HUES48 (cell line): ENCODE data around the gene PROSER3.
"Not testable (repeated sequence)": the region's sequence is repeated elsewhere in the genome, so short reads cannot be mapped to it uniquely, and the experiment has no call there.

Source experiments
- H3K27ac ChIP-seq: one replicate; pipeline ENCODE4 v1.7.0; 2013; ENCODE audit warnings: low read depth, low read length, inconsistent platforms
- H3K27me3 ChIP-seq: 2 replicates; pipeline ENCODE4 v1.6.1; 2013; ENCODE audit warnings: mild to moderate bottlenecking, low read length; ENCODE audit not compliant: control insufficient read depth, insufficient read depth
- H3K36me3 ChIP-seq: 2 replicates; pipeline ENCODE4 v1.6.1; 2013; ENCODE audit warnings: low read length; ENCODE audit not compliant: control insufficient read depth, insufficient read depth
- H3K4me1 ChIP-seq: 2 replicates; pipeline ENCODE4 v1.6.1; 2013; ENCODE audit warnings: mild to moderate bottlenecking, low read length; ENCODE audit not compliant: control insufficient read depth, insufficient read depth
- H3K4me3 ChIP-seq: 2 replicates; pipeline ENCODE4 v1.5.1; 2013; ENCODE audit warnings: mild to moderate bottlenecking, low read depth, low read length
- H3K9ac ChIP-seq: 2 replicates; pipeline ENCODE4 v1.6.1; 2013; ENCODE audit warnings: mild to moderate bottlenecking, low read depth, low read length, moderate library complexity
- H3K9me3 ChIP-seq: 2 replicates; pipeline ENCODE4 v1.6.1; 2013; ENCODE audit warnings: low read length; ENCODE audit not compliant: control insufficient read depth, insufficient read depth

Gene PROSER3

GRCh38 chr19:35724132-35724531 is 33.8 kb upstream of the PROSER3 start:
- not testable (repeated sequence) for H3K27ac ChIP-seq, H3K4me3 ChIP-seq, H3K9ac ChIP-seq, H3K4me1 ChIP-seq, H3K9me3 ChIP-seq, H3K27me3 ChIP-seq
- H3K36me3 ChIP-seq = peaks cover 89% of the 10 kb centered on the region

GRCh38 chr19:35724560-35724959 is 33.4 kb upstream of the PROSER3 start:
- Histone ChIP-seq H3K27me3 (no peaks in the 10 kb centered on the region), H3K27ac (no peak overlapping the region), H3K4me3 (no peak overlapping the region), H3K36me3 (peaks cover 91% of the 10 kb centered on the region), H3K9ac (no peak overlapping the region), H3K4me1 (no peaks in the 10 kb centered on the region), H3K9me3 (no peaks in the 10 kb centered on the region)

- Histone ChIP-seq H3K9me3 (no peaks in the 10 kb centered on the region), H3K9ac (no peak overlapping the region), H3K36me3 (peaks cover 92% of the 10 kb centered on the region), H3K4me1 (no peaks in the 10 kb centered on the region), H3K4me3 (no peak overlapping the region), H3K27ac (no peak overlapping the region), H3K27me3 (no peaks in the 10 kb centered on the region)
Observed at GRCh38 chr19:35725216-35725861, 32.6 kb upstream of the PROSER3 start.

GRCh38 chr19:35727053-35727955 is 30.7 kb upstream of the PROSER3 start:
- peaks cover 98% of the 10 kb centered on the region for H3K36me3 ChIP-seq
- no peak overlapping the region for H3K27ac ChIP-seq
- H3K9me3 ChIP-seq = no peaks in the 10 kb centered on the region
- no peak overlapping the region for H3K4me3 ChIP-seq
- H3K4me1 ChIP-seq = no peaks in the 10 kb centered on the region
- H3K9ac ChIP-seq = no peak overlapping the region
- no peaks in the 10 kb centered on the region for H3K27me3 ChIP-seq

- Histone ChIP-seq H3K4me3 (no peak overlapping the region), H3K27me3 (no peaks in the 10 kb centered on the region), H3K36me3 (peaks cover 96% of the 10 kb centered on the region), H3K9me3 (no peaks in the 10 kb centered on the region), H3K9ac (no peak overlapping the region), H3K27ac (no peak overlapping the region), H3K4me1 (no peaks in the 10 kb centered on the region)
Observed at GRCh38 chr19:35727956-35728706, 29.8 kb upstream of the PROSER3 start.

GRCh38 chr19:35729021-35729420 is 29.0 kb upstream of the PROSER3 start:
- no peak overlapping the region for H3K27ac ChIP-seq
- no peak overlapping the region for H3K4me3 ChIP-seq
- no peaks in the 10 kb centered on the region for H3K27me3 ChIP-seq
- peaks cover 95% of the 10 kb centered on the region for H3K36me3 ChIP-seq
- no peak overlapping the region for H3K9ac ChIP-seq
- H3K4me1 ChIP-seq = no peaks in the 10 kb centered on the region
- no peaks in the 10 kb centered on the region for H3K9me3 ChIP-seq

GRCh38 chr19:35729763-35730162 is 28.2 kb upstream of the PROSER3 start:
- Histone ChIP-seq H3K9me3 (no peaks in the 10 kb centered on the region), H3K27ac (no peak overlapping the region), H3K27me3 (no peaks in the 10 kb centered on the region), H3K4me3 (no peak overlapping the region), H3K9ac (no peak overlapping the region), H3K36me3 (peaks cover 95% of the 10 kb centered on the region), H3K4me1 (no peaks in the 10 kb centered on the region)

- Histone ChIP-seq H3K27ac (no peak overlapping the region), H3K4me3 (no peak overlapping the region), H3K4me1 (no peaks in the 10 kb centered on the region), H3K9me3 (no peaks in the 10 kb centered on the region), H3K9ac (no peak overlapping the region), H3K36me3 (peaks cover 95% of the 10 kb centered on the region), H3K27me3 (no peaks in the 10 kb centered on the region)
Observed at GRCh38 chr19:35730326-35730725, 27.6 kb upstream of the PROSER3 start.

GRCh38 chr19:35731353-35731752 is 26.6 kb upstream of the PROSER3 start:
- Histone ChIP-seq H3K27ac (no peak overlapping the region), H3K36me3 (peaks cover 94% of the 10 kb centered on the region), H3K9ac (no peak overlapping the region)

GRCh38 chr19:35731779-35732405 is 26.1 kb upstream of the PROSER3 start:
- no peaks in the 10 kb centered on the region for H3K27me3 ChIP-seq
- no peaks in the 10 kb centered on the region for H3K4me1 ChIP-seq
- H3K27ac ChIP-seq = no peak overlapping the region
- H3K9ac ChIP-seq = no peak overlapping the region
- H3K36me3 ChIP-seq = peaks cover 96% of the 10 kb centered on the region
- H3K4me3 ChIP-seq = no peak overlapping the region
- no peaks in the 10 kb centered on the region for H3K9me3 ChIP-seq

More at GRCh38 chr19:35731353-35731752, 26.6 kb upstream of the PROSER3 start:
- Histone ChIP-seq H3K4me3 (no peak overlapping the region), H3K4me1 (no peaks in the 10 kb centered on the region), H3K27me3 (no peaks in the 10 kb centered on the region), H3K9me3 (no peaks in the 10 kb centered on the region)
